Activated CD8-positive, alpha-beta memory T cell treated with anti-CD3 and anti-CD28 coated beads, Interleukin-2, amount 50 U/mL, for 24 hours (primary cell): Measurements from ENCODE around the gene PHLDB3.
"Not testable (repeated sequence)": the region's sequence is repeated elsewhere in the genome, so short reads cannot be mapped to it uniquely, and the experiment has no call there.

Experiments used
- DNase-seq: peaks from one replicate; pipeline ENCODE4 v3.0.0-alpha.2; 2020; ENCODE audit errors: extremely low read depth

Gene PHLDB3

DNA sequence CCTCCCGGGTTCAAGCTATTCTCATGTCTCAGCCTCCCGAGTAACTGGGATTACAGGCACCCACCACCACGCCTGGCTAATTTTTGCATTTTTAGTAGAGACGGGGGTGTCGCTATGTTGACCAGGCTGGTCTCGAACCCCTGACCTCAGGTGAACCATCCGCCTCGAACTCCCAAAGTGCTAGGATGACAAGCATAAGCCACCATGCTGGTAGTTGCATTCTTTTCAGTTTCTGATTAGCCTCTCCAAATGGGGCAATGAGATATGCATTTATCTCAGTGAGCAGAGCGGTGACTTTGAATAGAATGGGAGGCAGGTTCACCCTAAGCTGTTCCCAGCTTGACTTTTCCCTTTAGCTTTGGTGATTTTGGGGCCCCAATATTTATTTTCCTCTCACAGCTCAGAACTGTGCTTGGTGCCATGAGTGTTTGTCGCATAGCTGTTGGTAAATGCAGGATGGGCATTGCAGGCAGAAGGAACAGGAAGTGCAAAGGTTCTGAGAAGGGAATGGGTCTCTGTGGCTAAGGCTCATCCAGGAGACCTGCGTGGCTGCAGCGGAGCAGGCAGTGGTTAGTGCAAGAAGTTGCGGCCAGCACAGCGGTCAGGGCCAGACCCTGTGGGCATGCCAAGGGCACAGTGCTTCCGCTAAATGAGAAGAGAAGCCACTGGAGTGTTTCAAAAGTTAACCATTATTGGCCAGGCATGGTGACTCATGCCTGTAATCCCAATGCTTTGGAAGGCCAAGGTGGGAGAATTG lies 59.8 kb downstream of the PHLDB3 start:
- no peak for DNase-seq

DNA sequence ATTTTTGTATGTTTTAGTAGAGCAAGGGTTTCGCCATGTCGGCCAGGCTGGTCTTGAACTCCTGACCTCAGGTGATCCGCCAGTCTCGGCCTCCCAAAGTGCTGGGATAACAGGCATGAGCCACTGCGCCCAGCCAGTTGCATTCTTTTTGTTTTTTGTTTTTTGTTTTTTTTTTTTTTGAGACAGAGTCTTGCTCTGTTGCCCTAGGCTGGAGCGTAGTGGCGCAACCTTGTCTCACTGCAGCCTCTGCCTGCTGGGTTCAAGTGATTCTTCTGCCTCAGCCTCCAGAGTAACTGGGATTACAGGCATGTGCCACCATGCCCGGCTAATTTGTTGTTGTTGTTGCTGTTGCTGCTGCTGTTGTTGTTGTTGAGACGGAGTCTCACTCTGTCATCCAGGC lies 60.5 kb downstream of the PHLDB3 start:
- DNase-seq, result not testable (repeated sequence)

DNA sequence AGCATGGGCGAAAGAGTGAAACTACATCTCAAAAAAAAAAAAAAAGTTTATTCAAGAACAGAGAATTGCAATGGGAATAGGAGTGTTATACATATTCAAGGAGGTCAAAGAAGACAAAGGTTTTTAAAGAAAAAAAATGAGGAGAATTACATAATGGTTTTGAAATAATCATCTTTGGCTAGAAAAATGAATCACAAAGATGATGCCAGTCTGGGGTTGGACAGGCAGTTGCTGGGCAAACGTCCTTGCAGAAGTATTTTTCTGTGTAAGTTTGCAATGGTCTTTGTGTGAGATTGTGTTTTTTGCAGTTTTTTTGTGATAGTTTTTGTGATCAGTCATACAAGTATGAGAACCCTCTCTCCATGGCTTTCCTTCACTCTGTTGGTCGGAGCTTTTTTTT lies 62.8 kb downstream of the PHLDB3 start:
- DNase-seq, result no peak

DNA sequence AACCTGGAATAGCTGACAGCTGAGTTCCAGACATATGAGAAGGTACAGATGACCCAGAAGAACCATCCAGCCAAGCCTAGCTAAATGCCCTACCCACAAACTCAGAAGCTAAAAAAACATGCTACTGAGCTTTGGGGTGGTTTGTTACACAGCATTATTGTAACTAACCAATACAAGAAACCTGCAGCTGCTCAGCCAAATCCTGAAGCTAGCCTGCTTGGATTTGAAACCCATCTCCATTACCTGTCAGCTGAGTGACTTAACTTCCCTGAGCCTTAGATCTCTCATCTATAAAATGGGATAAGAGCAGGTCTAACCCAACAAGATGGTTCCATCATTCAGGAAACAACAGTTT lies 64.9 kb downstream of the PHLDB3 start:
- no peak for DNase-seq

DNA sequence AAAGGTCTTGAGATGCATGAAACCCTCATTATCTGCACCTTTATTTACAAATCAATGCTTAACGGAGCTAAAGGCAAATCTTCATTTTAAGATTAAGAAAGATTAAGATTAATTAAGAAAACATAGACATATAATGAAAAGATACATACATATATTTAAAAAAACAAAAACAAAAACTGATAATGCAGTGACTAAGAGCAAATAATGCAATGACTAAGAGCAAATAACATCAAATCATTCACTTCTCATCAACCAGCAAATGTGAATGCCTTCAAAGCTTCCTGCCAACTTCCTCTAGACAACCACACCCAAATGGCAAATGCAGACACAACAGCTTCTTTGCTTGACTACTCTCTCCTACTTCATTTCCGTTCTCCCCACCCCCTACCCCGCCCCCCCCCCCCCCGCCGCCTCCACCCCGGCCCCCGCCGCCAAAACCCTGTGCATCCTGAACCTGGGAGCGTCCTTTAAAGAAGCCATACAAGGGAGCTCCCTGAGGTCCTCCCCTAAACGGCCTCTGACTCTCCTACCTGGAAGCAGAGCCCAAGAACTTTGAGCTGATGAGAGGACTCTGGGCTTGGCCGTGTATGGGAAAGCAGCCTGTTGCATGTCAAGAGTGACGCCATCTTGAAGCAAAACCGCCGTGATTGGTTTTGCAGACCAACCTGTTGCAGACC lies 65.4 kb downstream of the PHLDB3 start:
- DNase-seq, result no peak

DNA sequence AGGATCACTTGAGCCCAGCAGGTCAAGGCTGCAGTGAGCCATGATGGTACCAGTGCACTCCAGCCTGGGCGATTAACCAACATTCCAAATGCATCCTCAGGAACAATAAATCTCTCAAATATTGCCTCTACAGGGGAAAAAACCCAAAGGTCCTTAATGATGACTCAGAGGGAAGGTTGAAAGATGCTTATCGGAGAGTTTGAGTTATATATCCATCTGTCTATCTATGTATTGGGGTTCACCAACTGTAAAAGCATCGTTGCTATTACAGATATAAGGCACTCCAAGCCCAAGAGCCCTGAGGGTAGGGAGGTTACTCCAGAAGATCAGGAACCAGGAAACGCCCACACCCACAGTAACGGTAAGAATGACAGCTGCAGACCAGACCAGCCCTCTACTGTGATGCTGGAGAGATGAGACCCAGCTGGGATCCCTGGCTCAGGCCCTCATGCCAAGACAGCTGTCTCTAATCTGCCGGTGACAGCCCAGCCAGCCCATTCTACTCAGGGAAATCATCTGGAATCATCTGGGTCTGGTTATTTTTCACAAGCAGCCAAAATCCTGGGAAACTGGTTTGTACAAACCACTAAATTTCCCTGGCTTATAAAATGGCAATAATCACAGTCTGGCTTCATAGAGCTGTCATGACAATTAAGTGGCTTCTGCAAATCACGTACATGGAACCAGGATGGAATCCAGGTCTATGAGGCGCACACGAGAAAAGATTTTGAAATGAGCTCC lies 66.1 kb downstream of the PHLDB3 start:
- no peak for DNase-seq

DNA sequence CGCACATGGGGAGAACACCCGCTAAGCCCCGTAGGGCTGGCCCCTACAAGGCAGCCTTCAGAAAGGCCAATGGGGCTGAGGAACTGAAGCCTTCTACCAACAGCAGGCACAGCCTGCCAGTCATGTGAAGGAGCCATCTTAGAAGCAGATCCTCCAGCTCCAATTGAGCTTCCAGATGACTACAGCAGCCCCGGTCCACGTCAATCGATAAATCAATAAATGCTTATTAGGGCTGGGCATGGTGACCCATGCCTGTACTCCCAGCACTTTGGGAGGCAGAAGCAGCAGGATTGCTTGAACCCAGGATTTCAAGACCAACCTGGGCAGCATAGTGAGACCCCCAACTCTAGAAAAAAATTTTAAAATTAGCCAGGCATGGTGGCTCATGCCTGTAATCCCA lies 66.8 kb downstream of the PHLDB3 start:
- DNase-seq, result no peak

DNA sequence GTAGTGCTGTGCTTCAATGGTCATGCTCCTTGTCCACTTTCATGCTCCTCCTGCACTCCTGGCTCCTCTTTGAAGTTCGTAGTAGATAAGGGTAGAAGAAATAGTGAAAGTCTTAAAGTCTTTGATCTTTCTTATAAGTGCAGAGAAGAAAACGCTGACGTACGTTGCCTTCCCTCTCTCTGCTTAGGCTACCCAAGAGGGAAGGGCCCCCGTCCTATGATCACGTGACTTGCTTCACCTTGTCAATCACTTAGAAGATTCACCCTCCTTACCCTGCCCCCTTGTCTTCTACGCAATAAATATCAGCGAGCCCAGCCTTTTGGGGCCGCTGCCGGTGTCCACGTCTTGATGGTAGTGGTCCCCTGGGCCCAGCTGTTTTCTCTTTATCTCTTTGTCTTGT lies 67.3 kb downstream of the PHLDB3 start:
- not testable (repeated sequence) for DNase-seq

DNA sequence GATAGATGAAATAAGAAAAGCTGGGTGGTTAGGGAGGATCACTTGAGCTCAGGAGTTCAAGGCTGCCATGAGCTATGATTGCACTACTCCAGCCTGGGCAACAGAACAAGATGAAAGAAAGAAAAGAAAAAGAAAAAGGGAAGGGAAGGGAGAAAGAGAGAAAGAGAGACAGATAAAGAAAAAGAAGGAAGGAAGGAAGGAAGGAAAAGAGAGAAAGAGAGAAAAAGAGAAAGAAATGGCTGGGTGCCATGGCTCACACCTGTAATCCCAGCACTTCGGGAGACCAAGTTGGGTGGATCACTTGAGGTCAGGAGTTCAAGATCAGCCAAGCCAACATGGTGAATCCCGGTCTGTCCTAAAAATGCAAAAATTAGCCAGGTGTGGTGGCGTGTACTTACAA lies 68.8 kb downstream of the PHLDB3 start:
- DNase-seq, result no peak

DNA sequence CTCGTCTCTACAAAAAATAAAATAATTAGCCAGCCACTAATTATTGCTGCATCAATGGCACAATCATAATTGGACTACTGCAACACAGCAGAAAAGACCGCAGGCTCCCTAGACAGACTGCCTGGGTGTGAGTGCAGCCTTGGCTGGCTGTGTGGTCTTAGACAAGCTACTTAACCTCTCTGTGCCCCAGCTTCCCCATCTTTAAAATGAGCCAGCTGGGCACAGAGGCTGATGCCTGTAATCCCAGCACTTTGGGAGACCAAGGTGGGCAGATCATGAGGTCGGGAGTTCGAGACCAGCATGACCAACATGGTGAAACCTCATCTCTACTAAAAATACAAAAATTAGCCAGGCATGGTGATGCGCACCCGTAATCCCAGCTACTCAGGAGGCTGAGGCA lies 70.9 kb downstream of the PHLDB3 start:
- DNase-seq, result no peak

DNA sequence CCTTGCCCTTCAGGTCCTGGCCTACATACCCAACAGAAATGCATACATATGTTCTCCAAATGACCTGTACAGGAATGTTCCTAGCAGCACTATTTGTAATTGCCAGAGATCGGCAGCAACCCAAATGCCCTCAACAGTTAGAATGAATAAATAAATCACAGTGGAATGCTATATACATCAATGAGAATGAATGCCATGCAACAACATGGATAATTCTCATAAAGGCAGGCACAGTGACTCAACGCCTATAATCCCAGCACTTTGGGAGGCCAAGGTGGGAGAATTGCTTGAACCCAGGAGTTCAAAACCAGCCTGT lies 71.2 kb downstream of the PHLDB3 start:
- no peak for DNase-seq

DNA sequence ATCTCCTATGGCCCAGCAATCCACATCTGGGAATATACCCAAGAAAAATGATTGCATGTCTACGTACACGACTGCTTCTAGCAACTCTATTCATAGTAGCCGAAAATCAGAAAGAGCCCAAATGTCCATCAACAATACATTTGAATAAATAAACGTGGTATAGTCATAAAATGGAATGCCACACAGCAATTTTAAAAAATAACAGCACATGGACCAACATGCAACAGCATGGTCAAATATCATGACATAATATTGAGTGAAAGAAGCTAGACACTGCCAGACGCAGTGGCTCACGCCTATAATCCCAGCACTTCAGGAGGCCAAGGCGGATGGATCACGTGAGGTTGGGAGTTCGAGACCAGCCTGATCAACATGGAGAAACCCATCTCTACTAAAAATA lies 73.6 kb downstream of the PHLDB3 start:
- no peak for DNase-seq

DNA sequence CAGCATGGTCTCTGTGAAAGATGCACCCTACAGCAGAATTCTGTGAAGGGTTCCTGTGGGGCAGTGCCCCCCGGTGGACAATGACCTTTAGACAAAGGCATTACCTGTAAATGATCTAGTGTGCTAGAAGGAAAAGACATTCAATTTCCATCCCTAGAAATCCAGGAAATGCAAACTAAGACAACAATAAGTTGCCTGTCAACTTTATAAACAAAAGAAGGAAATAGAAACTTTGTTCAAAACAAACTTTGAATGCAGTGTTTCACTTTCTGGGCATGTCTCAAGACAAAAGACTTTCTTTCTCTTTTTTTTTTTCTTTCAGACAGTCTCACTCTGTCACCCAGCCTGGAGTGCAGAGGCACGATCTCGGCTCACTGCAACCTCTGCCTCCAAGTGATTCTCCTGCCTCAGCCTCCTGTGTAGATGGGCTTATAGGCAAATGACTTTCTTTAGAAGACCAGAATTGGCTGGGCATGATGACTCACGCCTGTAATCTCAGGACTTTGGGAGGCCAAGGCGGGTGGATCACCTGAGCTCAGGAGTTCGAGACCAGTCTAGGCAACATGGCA lies 74.3 kb downstream of the PHLDB3 start:
- no peak for DNase-seq

DNA sequence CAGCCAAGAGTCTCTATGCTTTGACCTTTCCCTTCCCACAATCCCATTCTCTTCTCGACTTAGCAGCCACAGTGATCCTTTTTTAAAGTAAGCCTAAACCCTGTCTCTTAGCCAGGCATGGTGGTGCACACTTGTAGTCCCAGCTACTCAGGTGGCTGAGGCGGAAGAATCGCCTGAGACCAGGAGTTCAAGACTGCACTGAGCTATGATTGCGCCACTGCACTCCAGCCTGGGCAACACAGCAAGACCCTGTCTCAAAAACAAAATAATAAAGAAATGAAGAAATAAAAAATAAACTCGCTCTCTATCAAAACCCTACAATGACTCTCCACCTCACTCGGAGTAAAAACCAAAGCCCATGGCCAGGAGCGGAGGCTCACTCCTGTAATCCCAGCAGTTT lies 75.2 kb downstream of the PHLDB3 start:
- DNase-seq, result no peak

DNA sequence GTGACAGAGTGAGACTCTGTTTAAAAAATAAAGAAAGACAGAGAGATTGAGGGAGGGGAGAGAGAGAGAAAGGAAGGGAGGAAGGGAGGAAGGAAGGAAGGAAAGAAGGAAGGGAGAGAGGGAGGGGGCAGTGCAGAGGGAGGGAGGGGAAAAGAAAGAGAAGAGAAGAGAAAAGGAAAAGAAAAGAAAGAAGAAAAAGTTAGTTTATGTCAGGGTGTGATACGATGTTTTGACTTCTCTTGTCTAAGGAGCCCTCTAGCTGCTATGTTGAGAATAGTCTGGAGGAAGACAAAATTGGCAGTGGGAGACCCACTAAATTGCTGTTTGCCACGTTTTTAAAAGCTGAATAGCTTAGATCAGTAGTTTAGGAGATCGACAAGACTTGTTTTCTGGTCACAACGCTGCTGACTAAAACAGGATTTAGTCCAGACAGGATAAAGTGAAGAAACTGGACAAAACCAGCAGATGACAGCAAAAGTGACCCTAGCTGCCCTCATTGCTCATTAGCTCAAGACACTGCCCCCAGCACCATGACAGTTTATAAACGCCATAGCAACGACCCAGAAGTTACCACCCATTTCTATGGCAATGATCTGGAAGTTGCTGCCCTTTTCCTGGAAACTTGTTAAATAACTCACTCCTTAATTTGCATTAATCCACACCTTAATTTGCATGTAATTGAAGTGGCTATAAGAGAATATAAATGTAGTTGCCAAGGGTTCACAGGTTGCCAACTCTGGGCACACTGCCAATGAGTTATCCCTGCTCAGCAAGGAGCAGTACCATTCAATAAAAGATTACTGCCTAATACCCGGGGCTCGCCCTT lies 78.8 kb downstream of the PHLDB3 start:
- DNase-seq, result no peak
